Measurements from ENCODE around the gene F3. TPM values are rescaled to one million over a fixed set of nuclear protein-coding genes. Genes with fewer than 3 reads are reported as not detected.

Gene F3
- total RNA-seq, 6 donors from 2014 or later, result 52.4 to 210 (median 80.9) TPM

- DNase-seq, result no peak
- no peaks in the 10 kb centered on the region for H3K9me3 ChIP-seq
- TF ChIP-seq CTCF (IDR thresholded peaks at IDR 0.05) (no peak), POLR2AphosphoS5 (IDR thresholded peaks at IDR 0.05) (no peak), EP300 (IDR thresholded peaks at IDR 0.05) (no peak), POLR2A (IDR thresholded peaks at IDR 0.05) (no peak)
- H3K27ac ChIP-seq, result no peak overlapping the region
- no peak overlapping the region for H3K4me3 ChIP-seq
- no peaks in the 10 kb centered on the region for H3K27me3 ChIP-seq
- peaks cover 0 to 19% (median 0%) of the 10 kb centered on the region in 4 donors for H3K36me3 ChIP-seq
- WGBS, 2 donors, result 90 to 91% methylated on average over 1 of the region's 1 CpG
- ATAC-seq (ENCODE audit: low FRiP score in 2 of 2), result no peak
- no peaks in the 10 kb centered on the region for H3K4me1 ChIP-seq
Observed at GRCh38 chr1:94515296-94515947, 26.1 kb downstream of the F3 start.

GRCh38 chr1:94514095-94514727 lies 27.3 kb downstream of the F3 start:
- DNase-seq, result no peak
- 76 to 95% methylated on average over 2 of the region's 2 CpGs for WGBS, 2 donors

GRCh38 chr1:94512816-94513215 lies 28.7 kb downstream of the F3 start:
- 98 to 99% methylated on average over 2 of the region's 2 CpGs for WGBS, 2 donors

More at GRCh38 chr1:94514095-94514727, 27.3 kb downstream of the F3 start:
- Histone ChIP-seq H3K27me3 (no peaks in the 10 kb centered on the region), H3K9me3 (no peaks in the 10 kb centered on the region), H3K27ac (no peak overlapping the region), H3K36me3 (peaks cover 0 to 13% (median 0%) of the 10 kb centered on the region in 4 donors), H3K4me1 (no peaks in the 10 kb centered on the region), H3K4me3 (no peak overlapping the region)
- peak in 1 of 2 donors; percentile 38 for ATAC-seq (ENCODE audit: low FRiP score in 2 of 2)
- no peak for TF ChIP-seq POLR2A (IDR thresholded peaks at IDR 0.05)
- no peak for TF ChIP-seq POLR2AphosphoS5 (IDR thresholded peaks at IDR 0.05)
- TF ChIP-seq CTCF (IDR thresholded peaks at IDR 0.05), result peak in 4 of 6 experiments; percentile 22 to 38 (median 28)

GRCh38 chr1:94504601-94505000 lies 37.0 kb downstream of the F3 start:
- DNase-seq (no peak), ATAC-seq (ENCODE audit: low FRiP score in 2 of 2) (no peak)
- H3K36me3 ChIP-seq, result peaks cover 0 to 39% (median 9%) of the 10 kb centered on the region in 4 donors
- no peaks in the 10 kb centered on the region for H3K9me3 ChIP-seq
- H3K4me1 ChIP-seq, result no peaks in the 10 kb centered on the region
- TF ChIP-seq POLR2A (IDR thresholded peaks at IDR 0.05), result no peak
- H3K27me3 ChIP-seq, result no peaks in the 10 kb centered on the region
- WGBS, 2 donors, result 93% methylated on average over 1 of the region's 1 CpG
- no peak overlapping the region for H3K27ac ChIP-seq
- H3K4me3 ChIP-seq, result no peak overlapping the region

More at GRCh38 chr1:94512816-94513215, 28.7 kb downstream of the F3 start:
- no peak overlapping the region for H3K27ac ChIP-seq
- no peak for ATAC-seq (ENCODE audit: low FRiP score in 2 of 2)
- no peaks in the 10 kb centered on the region for H3K27me3 ChIP-seq
- DNase-seq, result no peak
- H3K9me3 ChIP-seq, result no peaks in the 10 kb centered on the region
- no peak overlapping the region for H3K4me3 ChIP-seq
- H3K4me1 ChIP-seq, result no peaks in the 10 kb centered on the region
- H3K36me3 ChIP-seq, result peaks cover 0 to 7% (median 0%) of the 10 kb centered on the region in 4 donors
- TF ChIP-seq CTCF (IDR thresholded peaks at IDR 0.05), result no peak
- no peak for TF ChIP-seq EP300 (IDR thresholded peaks at IDR 0.05)
- no peak for TF ChIP-seq POLR2A (IDR thresholded peaks at IDR 0.05)
- TF ChIP-seq POLR2AphosphoS5 (IDR thresholded peaks at IDR 0.05), result no peak

- Histone ChIP-seq H3K36me3 (peaks cover 0 to 52% (median 13%) of the 10 kb centered on the region in 4 donors), H3K9me3 (no peaks in the 10 kb centered on the region), H3K27me3 (no peaks in the 10 kb centered on the region), H3K4me3 (no peak overlapping the region), H3K4me1 (no peaks in the 10 kb centered on the region), H3K27ac (no peak overlapping the region)
- WGBS, 2 donors, result 80 to 83% methylated on average over 4 of the region's 4 CpGs
- TF ChIP-seq POLR2AphosphoS5 (IDR thresholded peaks at IDR 0.05) (no peak), POLR2A (IDR thresholded peaks at IDR 0.05) (no peak), EP300 (IDR thresholded peaks at IDR 0.05) (no peak)
- ATAC-seq (ENCODE audit: low FRiP score in 2 of 2) (no peak), DNase-seq (no peak)
Observed at GRCh38 chr1:94503153-94503552, 38.4 kb downstream of the F3 start.
